H1 (cell line): Measurements from ENCODE around the gene DISC1. TPM values are rescaled to one million over a fixed set of nuclear protein-coding genes. Genes with fewer than 3 reads are reported as not detected.

Experiments
- CTCF ChIA-PET: fragments of 300-600 bp; sonication (Branson Sonifier 250); formaldehyde crosslinking; loops from one replicate; lab custom pipeline; 2021; ENCODE audit not compliant: partially characterized antibody; lab: Charles Lee
- POLR2A ChIA-PET: fragments of 300-600 bp; sonication (Branson Sonifier 250); formaldehyde crosslinking; loops from one replicate; lab custom pipeline; 2021; ENCODE audit warnings: inconsistent platforms; ENCODE audit not compliant: partially characterized antibody; lab: Charles Lee
- DNase-seq, 2 experiments: peaks; one replicate each; pipeline versions ENCODE4 v3.0.0 to v3.0.0-alpha.2; 2010 to 2022; ENCODE audit warnings: low spot score in 2 of 2, low read depth in 1 of 2, mixed read lengths in 1 of 2
- FAIRE-seq: peaks from 2 replicates; lab custom pipeline; 2011; peaks lifted over from hg19 to GRCh38; lab: Jason Lieb, UNC
- H2AFZ ChIP-seq: 2 replicates; pipeline ENCODE4 v1.8.1; 2012; ENCODE audit warnings: low read length, inconsistent platforms
- H2AK5ac ChIP-seq: 2 replicates; pipeline ENCODE4 v1.6.1; 2013; ENCODE audit warnings: low read depth, low read length
- H2BK120ac ChIP-seq: replicated peaks from 2 replicates; pipeline ENCODE3; 2013; ENCODE audit warnings: low read depth, low read length, inconsistent platforms
- H2BK12ac ChIP-seq: 2 replicates; pipeline ENCODE4 v1.6.1; 2013; ENCODE audit warnings: low read depth, low read length
- H2BK15ac ChIP-seq: 2 replicates; pipeline ENCODE4 v1.6.1; 2013; ENCODE audit warnings: low read length
- H2BK20ac ChIP-seq: 2 replicates; pipeline ENCODE4 v1.6.1; 2013; ENCODE audit warnings: low read length
- H2BK5ac ChIP-seq: 2 replicates; pipeline ENCODE4 v1.6.1; 2013; ENCODE audit warnings: low read depth, low read length
- H3K14ac ChIP-seq: 2 replicates; pipeline ENCODE4 v1.6.1; 2013; ENCODE audit warnings: inconsistent platforms; ENCODE audit not compliant: insufficient read length
- H3K18ac ChIP-seq: 2 replicates; pipeline ENCODE4 v1.6.1; 2013; ENCODE audit warnings: low read length; ENCODE audit errors: extremely low read depth
- H3K23ac ChIP-seq: 2 replicates; pipeline ENCODE4 v1.6.1; 2013; ENCODE audit warnings: inconsistent platforms; ENCODE audit not compliant: insufficient read length
- H3K23me2 ChIP-seq: 2 replicates; pipeline ENCODE4 v1.6.1; 2013; ENCODE audit warnings: low read depth, low read length
- H3K27ac ChIP-seq: 2 replicates; pipeline ENCODE4 v1.6.1; 2011; ENCODE audit warnings: low read depth, low read length, inconsistent platforms
- H3K27me3 ChIP-seq, 4 experiments: replicated peaks in 1 of 4; 1 replicate in 1 of 4; 2 replicates in 3 of 4; pipeline versions ENCODE4 v1.6.1 to v1.8.1; 2011 to 2013; ENCODE audit warnings: low read length in 3 of 4, mild to moderate bottlenecking in 3 of 4, inconsistent platforms in 2 of 4, mixed read lengths in 2 of 4, moderate library complexity in 1 of 4; ENCODE audit not compliant: control insufficient read depth in 3 of 4, insufficient read depth in 3 of 4; ENCODE audit errors: extremely low read depth in 1 of 4
- H3K36me3 ChIP-seq, 4 experiments: 2 replicates each; pipeline versions ENCODE4 v1.6.1 to v1.8.1; 2011 to 2013; ENCODE audit warnings: mild to moderate bottlenecking in 4 of 4, low read length in 3 of 4, moderate library complexity in 2 of 4, control low read depth in 1 of 4, inconsistent platforms in 1 of 4; ENCODE audit not compliant: insufficient read depth in 4 of 4, control insufficient read depth in 2 of 4
- H3K4ac ChIP-seq: replicated peaks from 2 replicates; pipeline ENCODE3; 2013; ENCODE audit warnings: low read length, low read depth, mixed read lengths, inconsistent platforms; ENCODE audit not compliant: insufficient read length
- H3K4me1 ChIP-seq, 4 experiments: replicated peaks in 1 of 4; 1 replicate in 1 of 4; 2 replicates in 3 of 4; pipeline versions ENCODE4 v1.6.1 to v1.8.1; 2011 to 2013; ENCODE audit warnings: low read length in 3 of 4, inconsistent platforms in 2 of 4, mixed read lengths in 1 of 4; ENCODE audit not compliant: insufficient read depth in 4 of 4, control insufficient read depth in 3 of 4
- H3K4me2 ChIP-seq, 2 experiments: 2 replicates each; pipeline versions ENCODE4 v1.6.1 to v1.8.1; 2011 to 2013; ENCODE audit warnings: low read depth in 2 of 2, low read length in 2 of 2, control low read depth in 1 of 2, inconsistent platforms in 1 of 2, mild to moderate bottlenecking in 1 of 2; ENCODE audit not compliant: insufficient read depth in 1 of 2
- H3K4me3 ChIP-seq, 4 experiments: fragments of 200-600, 300-600 bp in 1 of 4; sonication (generic), shearing (Covaris generic), sonication (Bioruptor Twin) in 1 of 4; 2 replicates each; pipeline versions ENCODE4 v1.5.1 to v1.8.1; 2011 to 2016; ENCODE audit warnings: low read length in 4 of 4, low read depth in 3 of 4, control low read depth in 2 of 4, inconsistent platforms in 2 of 4, mild to moderate bottlenecking in 2 of 4, mixed read lengths in 1 of 4, moderate library complexity in 1 of 4; ENCODE audit not compliant: insufficient read depth in 2 of 4; ENCODE audit errors: extremely low read depth in 1 of 4
- H3K56ac ChIP-seq: replicated peaks from 2 replicates; pipeline ENCODE3; 2013; ENCODE audit warnings: low read depth, mild to moderate bottlenecking, mixed read lengths, low read length, inconsistent platforms; ENCODE audit not compliant: insufficient read length
- H3K79me1 ChIP-seq: 2 replicates; pipeline ENCODE4 v1.6.1; 2013; ENCODE audit warnings: low read depth, low read length, control low read depth
- H3K79me2 ChIP-seq, 2 experiments: 2 replicates each; pipeline versions ENCODE4 v1.6.1 to v1.8.1; 2012 to 2013; ENCODE audit warnings: low read length in 2 of 2, mild to moderate bottlenecking in 2 of 2, inconsistent platforms in 1 of 2; ENCODE audit not compliant: insufficient read depth in 2 of 2, control insufficient read depth in 1 of 2
- H3K9ac ChIP-seq, 4 experiments: replicated peaks in 1 of 4; 1 replicate in 1 of 4; 2 replicates in 3 of 4; pipeline versions ENCODE4 v1.6.1 to v1.8.1; 2011 to 2013; ENCODE audit warnings: low read depth in 3 of 4, low read length in 3 of 4, control low read depth in 2 of 4, mild to moderate bottlenecking in 2 of 4, moderate library complexity in 2 of 4, inconsistent platforms in 1 of 4; ENCODE audit errors: extremely low read depth in 1 of 4
- H3K9me3 ChIP-seq, 2 experiments: 2 replicates each; pipeline versions ENCODE4 v1.6.1 to v1.8.1; 2012 to 2013; ENCODE audit warnings: mild to moderate bottlenecking in 2 of 2, moderate library complexity in 2 of 2, control low read depth in 1 of 2, inconsistent platforms in 1 of 2, low read depth in 1 of 2, low read length in 1 of 2, mixed read lengths in 1 of 2; ENCODE audit not compliant: insufficient read depth in 2 of 2
- H4K20me1 ChIP-seq, 2 experiments: replicated peaks in 1 of 2; 2 replicates each; pipeline versions ENCODE3 to v1.8.1; 2011 to 2013; ENCODE audit warnings: inconsistent platforms in 2 of 2, low read length in 2 of 2, mild to moderate bottlenecking in 1 of 2; ENCODE audit not compliant: insufficient read depth in 2 of 2, control insufficient read depth in 1 of 2
- H4K5ac ChIP-seq: 2 replicates; pipeline ENCODE4 v1.6.1; 2013; ENCODE audit warnings: low read length, low read depth, mixed read lengths, inconsistent platforms; ENCODE audit not compliant: insufficient read length
- H4K8ac ChIP-seq: 2 replicates; pipeline ENCODE4 v1.8.0; 2013; ENCODE audit warnings: mild to moderate bottlenecking, moderate library complexity, low read length, inconsistent platforms; ENCODE audit not compliant: insufficient read depth; ENCODE audit errors: extremely low read depth
- H4K91ac ChIP-seq: replicated peaks from 2 replicates; pipeline ENCODE3; 2013; ENCODE audit warnings: low read length, mixed read lengths, inconsistent platforms; ENCODE audit not compliant: insufficient read length
- ATF3 ChIP-seq: IDR thresholded peaks from 2 replicates; pipeline ENCODE4 v1.6.1; 2011; ENCODE audit warnings: low read depth, mild to moderate bottlenecking, low read length; ENCODE audit not compliant: insufficient read depth
- EZH2 ChIP-seq: fragments of 200-600 bp; sonication (generic); IDR thresholded peaks from 2 replicates; pipeline ENCODE4 v1.7.1; 2012; ENCODE audit warnings: low read depth, mild to moderate bottlenecking, moderate library complexity, low read length, inconsistent platforms; ENCODE audit not compliant: severe bottlenecking
- SAP30 ChIP-seq: fragments of 300-600 bp; sonication (generic); IDR thresholded peaks from 2 replicates; pipeline ENCODE4 v1.7.1; 2012; ENCODE audit warnings: low read length, moderate library complexity, mild to moderate bottlenecking, inconsistent platforms; ENCODE audit not compliant: insufficient read depth, insufficient replicate concordance
- WGBS, 2 experiments: shearing (Covaris generic) in 1 of 2; methylation state at CpG; one replicate each; pipeline versions ENCODE4 v1.1.6 to v1.1.7; 2013 to 2015; ENCODE audit warnings: low lambda C conversion rate in 2 of 2, mixed read lengths in 2 of 2, inconsistent platforms in 1 of 2, low coverage in 1 of 2, missing lambda C conversion rate in 1 of 2; ENCODE audit not compliant: insufficient replicate concordance in 2 of 2, insufficient coverage in 1 of 2, insufficient read length in 1 of 2; ENCODE audit errors: extremely low coverage in 1 of 2, missing lambda C conversion rate in 1 of 2; 5-methylcytosine and 5-hydroxymethylcytosine counted together
- polyA plus RNA-seq, 7 experiments: library from polyadenylated mRNA; depleted of rRNA in 3 of 7; stranded (reverse) in 5 of 7; unstranded in 2 of 7; fragments of >200 nt in 5 of 7; fragments of 200-250 nt in 2 of 7; gene quantifications; 1 replicate in 5 of 7; 2 replicates in 1 of 7; 4 replicates in 1 of 7; pipeline versions ENCODE4 v1.2.1 to v1.2.3, GENCODE V29; 2011 to 2013; ENCODE audit warnings: missing spikeins in 2 of 7, mixed read lengths in 2 of 7
- total RNA-seq: library from RNA; stranded (reverse); fragmentation: NEBNext Ultra II Directional; extraction: Animal tissue kit (Norgen Biotek cat#: 25700); gene quantifications from 2 replicates; pipeline ENCODE4 v1.2.1, GENCODE V29; 2021

Gene DISC1
- total and polyA plus RNA-seq, 2 of the 8 experiments (the other 6 are each of a cell fraction or from before 2014, with no cell fraction given), result 1.1 to 3.5 TPM

GRCh38 chr1:231934797-231935196 is 308.2 kb downstream of the DISC1 start:
- no peak overlapping the region for H3K4ac ChIP-seq
- no peak overlapping the region for H2BK12ac ChIP-seq
- 65% methylated on average over 5 of the region's 5 CpGs; no CpG with 5 or more reads in 1 of the 2 experiments for WGBS, 2 experiments
- no peak overlapping the region for H2BK5ac ChIP-seq
- no peak overlapping the region for H4K8ac ChIP-seq
- H3K36me3 ChIP-seq, result no peaks in the 10 kb centered on the region
- no peak overlapping the region for H3K23ac ChIP-seq
- TF ChIP-seq ATF3 (no peak), EZH2 (no peak), SAP30 (no peak)
- H4K91ac ChIP-seq, result no peak overlapping the region
- no peaks in the 10 kb centered on the region for H3K23me2 ChIP-seq
- H2BK120ac ChIP-seq, result no peak overlapping the region
- no peak overlapping the region for H2BK20ac ChIP-seq
- no peak overlapping the region for H3K4me3 ChIP-seq
- H2AFZ ChIP-seq, result no peak overlapping the region
- H3K56ac ChIP-seq, result no peak overlapping the region
- ChIA-PET POLR2A (interaction anchor here (0.8 kb wide), 1 partner anchor 197 kb away, joined by 3 read pairs; no protein-coding TSS in a partner anchor), CTCF (interaction anchor here (0.6 to 0.8 kb wide), 2 partner anchors 128 to 149 kb away, joined by 3 read pairs; no protein-coding TSS in a partner anchor)
- no peaks in the 10 kb centered on the region; a peak in 1 of 7 replicates for H3K4me1 ChIP-seq
- no peak overlapping the region for H2BK15ac ChIP-seq
- no peak overlapping the region for H2AK5ac ChIP-seq
- no peaks in the 10 kb centered on the region for H3K27me3 ChIP-seq
- H3K9ac ChIP-seq, result no peak overlapping the region
- FAIRE-seq (no peak), DNase-seq (no peak)
- no peak overlapping the region for H4K5ac ChIP-seq
- H3K9me3 ChIP-seq, result peaks cover 12 to 15% of the 10 kb centered on the region in 2 experiments; a peak in 3 of 4 replicates
- no peak overlapping the region for H3K4me2 ChIP-seq
- H3K27ac ChIP-seq, result no peak overlapping the region
- no peak overlapping the region for H3K18ac ChIP-seq
- no peaks in the 10 kb centered on the region for H4K20me1 ChIP-seq
- H3K14ac ChIP-seq, result no peak overlapping the region
- no peaks in the 10 kb centered on the region for H3K79me2 ChIP-seq
- H3K79me1 ChIP-seq, result no peaks in the 10 kb centered on the region
